GM23338 (cell line): ENCODE results near the gene PLAA.

ENCODE experiments used
- CREB1 ChIP-seq: fragments of 250-450 bp; sonication (Bioruptor Pico); IDR thresholded peaks from 2 replicates; pipeline ENCODE4 v1.5.0; 2020; ENCODE audit warnings: low read depth, mild to moderate bottlenecking, moderate library complexity
- CTCF ChIP-seq, 2 experiments: fragments of 200-600 bp in 1 of 2; sonication (generic) in 1 of 2; conservative IDR thresholded peaks; 2 replicates each; pipeline versions ENCODE4 v1.5.1 to v1.6.1; 2016 to 2017; ENCODE audit warnings: antibody characterized with exemption in 2 of 2, low read depth in 2 of 2, mild to moderate bottlenecking in 2 of 2, moderate library complexity in 1 of 2
- EZH2 ChIP-seq: fragments of 200-600 bp; sonication (generic); IDR thresholded peaks from one replicate; pipeline ENCODE4 v1.8.0; 2017; ENCODE audit warnings: antibody characterized with exemption, mild to moderate bottlenecking, low read depth; ENCODE audit not compliant: unreplicated experiment
- EZH2phosphoT487 ChIP-seq: fragments of 200-600 bp; sonication (generic); IDR thresholded peaks from one replicate; pipeline ENCODE4 v1.8.1; 2018; ENCODE audit warnings: antibody characterized with exemption; ENCODE audit not compliant: unreplicated experiment
- JUNB ChIP-seq: IDR thresholded peaks from one replicate; pipeline ENCODE4 v1.6.1; 2016; ENCODE audit warnings: antibody characterized with exemption; ENCODE audit not compliant: unreplicated experiment
- NANOG ChIP-seq: IDR thresholded peaks from 2 replicates; pipeline ENCODE4 v1.6.1; 2016; ENCODE audit warnings: antibody characterized with exemption, borderline replicate concordance
- POLR2AphosphoS5 ChIP-seq: IDR thresholded peaks from 2 replicates; pipeline ENCODE4 v1.6.1; 2016; ENCODE audit warnings: antibody characterized with exemption, low read depth
- STAT1 ChIP-seq: IDR thresholded peaks from one replicate; pipeline ENCODE4 v1.6.1; 2016; ENCODE audit warnings: antibody characterized with exemption; ENCODE audit not compliant: unreplicated experiment
- ZNF114 ChIP-seq: fragments of 250-450 bp; sonication (Bioruptor Pico); IDR thresholded peaks from 2 replicates; pipeline ENCODE4 v1.5.0; 2020; ENCODE audit warnings: mild to moderate bottlenecking, moderate library complexity
- TF ChIP-seq, protein P1 (sequence below): IDR thresholded peaks from one replicate; pipeline ENCODE4 v1.6.1; 2018; ENCODE audit warnings: antibody characterized with exemption; ENCODE audit not compliant: unreplicated experiment
- TF ChIP-seq, protein P2 (sequence below): IDR thresholded peaks from 2 replicates; pipeline ENCODE4 v1.6.1; 2016; ENCODE audit warnings: antibody characterized with exemption

DNA sequence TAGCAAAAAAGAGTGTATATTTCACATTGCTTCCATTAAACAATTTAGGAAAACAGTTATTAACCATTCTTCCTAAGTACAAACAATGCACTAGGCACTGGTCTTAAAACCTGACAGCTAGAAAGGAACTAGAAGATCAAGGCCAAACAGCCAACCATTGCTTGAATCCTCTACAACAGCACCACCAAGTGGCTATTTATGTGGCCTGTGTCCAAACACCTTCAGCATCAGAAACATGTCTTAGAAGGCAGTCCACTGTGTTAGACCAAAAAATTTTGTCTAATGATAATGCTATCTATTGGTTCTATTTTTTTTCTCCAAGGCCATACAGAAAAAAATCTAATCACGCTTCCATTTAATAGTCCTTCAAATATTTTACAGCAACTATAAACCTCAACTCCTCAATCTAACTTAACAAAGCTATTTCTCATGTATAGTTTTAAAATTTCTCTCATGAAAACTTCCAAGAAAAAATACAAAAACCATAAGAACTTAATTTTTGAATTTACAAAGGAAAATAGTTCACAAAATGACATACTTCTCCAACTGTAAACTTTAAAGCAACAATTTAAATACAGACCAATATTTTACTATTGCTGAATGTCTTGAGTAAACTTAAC, 90.5 kb downstream of the PLAA start:
- TF ChIP-seq CTCF (conservative IDR thresholded peaks at IDR 0.05; ENCODE audit: low read depth in 2 of 2) (peak; percentile 92 to 94), POLR2AphosphoS5 (no peak), EZH2 (no peak), NANOG (no peak), JUNB (no peak), STAT1 (no peak), EZH2phosphoT487 (no peak), CREB1 (no peak), ZNF114 (CRISPR knock-in tag) (no peak)
- TF ChIP-seq, protein P1, sequence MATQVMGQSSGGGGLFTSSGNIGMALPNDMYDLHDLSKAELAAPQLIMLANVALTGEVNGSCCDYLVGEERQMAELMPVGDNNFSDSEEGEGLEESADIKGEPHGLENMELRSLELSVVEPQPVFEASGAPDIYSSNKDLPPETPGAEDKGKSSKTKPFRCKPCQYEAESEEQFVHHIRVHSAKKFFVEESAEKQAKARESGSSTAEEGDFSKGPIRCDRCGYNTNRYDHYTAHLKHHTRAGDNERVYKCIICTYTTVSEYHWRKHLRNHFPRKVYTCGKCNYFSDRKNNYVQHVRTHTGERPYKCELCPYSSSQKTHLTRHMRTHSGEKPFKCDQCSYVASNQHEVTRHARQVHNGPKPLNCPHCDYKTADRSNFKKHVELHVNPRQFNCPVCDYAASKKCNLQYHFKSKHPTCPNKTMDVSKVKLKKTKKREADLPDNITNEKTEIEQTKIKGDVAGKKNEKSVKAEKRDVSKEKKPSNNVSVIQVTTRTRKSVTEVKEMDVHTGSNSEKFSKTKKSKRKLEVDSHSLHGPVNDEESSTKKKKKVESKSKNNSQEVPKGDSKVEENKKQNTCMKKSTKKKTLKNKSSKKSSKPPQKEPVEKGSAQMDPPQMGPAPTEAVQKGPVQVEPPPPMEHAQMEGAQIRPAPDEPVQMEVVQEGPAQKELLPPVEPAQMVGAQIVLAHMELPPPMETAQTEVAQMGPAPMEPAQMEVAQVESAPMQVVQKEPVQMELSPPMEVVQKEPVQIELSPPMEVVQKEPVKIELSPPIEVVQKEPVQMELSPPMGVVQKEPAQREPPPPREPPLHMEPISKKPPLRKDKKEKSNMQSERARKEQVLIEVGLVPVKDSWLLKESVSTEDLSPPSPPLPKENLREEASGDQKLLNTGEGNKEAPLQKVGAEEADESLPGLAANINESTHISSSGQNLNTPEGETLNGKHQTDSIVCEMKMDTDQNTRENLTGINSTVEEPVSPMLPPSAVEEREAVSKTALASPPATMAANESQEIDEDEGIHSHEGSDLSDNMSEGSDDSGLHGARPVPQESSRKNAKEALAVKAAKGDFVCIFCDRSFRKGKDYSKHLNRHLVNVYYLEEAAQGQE = no peak
- TF ChIP-seq, protein P2, sequence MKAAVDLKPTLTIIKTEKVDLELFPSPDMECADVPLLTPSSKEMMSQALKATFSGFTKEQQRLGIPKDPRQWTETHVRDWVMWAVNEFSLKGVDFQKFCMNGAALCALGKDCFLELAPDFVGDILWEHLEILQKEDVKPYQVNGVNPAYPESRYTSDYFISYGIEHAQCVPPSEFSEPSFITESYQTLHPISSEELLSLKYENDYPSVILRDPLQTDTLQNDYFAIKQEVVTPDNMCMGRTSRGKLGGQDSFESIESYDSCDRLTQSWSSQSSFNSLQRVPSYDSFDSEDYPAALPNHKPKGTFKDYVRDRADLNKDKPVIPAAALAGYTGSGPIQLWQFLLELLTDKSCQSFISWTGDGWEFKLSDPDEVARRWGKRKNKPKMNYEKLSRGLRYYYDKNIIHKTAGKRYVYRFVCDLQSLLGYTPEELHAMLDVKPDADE = no peak
